Omental fat pad (tissue), 4 donors: ENCODE results near the gene HDX. TPM values are rescaled to one million over a fixed set of nuclear protein-coding genes. Genes with fewer than 3 reads are reported as not detected.
"Not testable (repeated sequence)": the region's sequence is repeated elsewhere in the genome, so short reads cannot be mapped to it uniquely, and the experiment has no call there.

Experiments
- ATAC-seq: fragments of 150-250 bp; one replicate; pipeline ENCODE4 v1.9.1; 2016; ENCODE audit warnings: mild to moderate bottlenecking, moderate library complexity; ENCODE audit not compliant: low FRiP score
- DNase-seq: peaks from one replicate; pipeline ENCODE4 v3.0.0-alpha.2; 2019; ENCODE audit warnings: low spot score
- CTCF ChIP-seq, 3 donors: fragments of 450-650 bp; IDR thresholded peaks; one replicate each; pipeline ENCODE4 v1.5.1; 2016 to 2017; ENCODE audit warnings: antibody characterized with exemption in 3 of 3, mild to moderate bottlenecking in 3 of 3, moderate library complexity in 2 of 3
- small RNA-seq: library from RNA; depleted of rRNA; stranded (forward); fragments of <200 nt; gene quantifications from one replicate; pipeline ENCODE3, GENCODE V24; 2016
- total RNA-seq, 4 donors: library from RNA; depleted of rRNA; stranded (reverse); fragments of >200 nt; gene quantifications; one replicate each; pipeline ENCODE4 v1.1.0, GENCODE V29; 2016

Gene HDX
- total RNA-seq, 4 donors from 2014 or later: 5.3 to 13.2 (median 9.2) TPM

- DNase-seq (no peak), ATAC-seq (no peak)
- TF ChIP-seq CTCF (IDR thresholded peaks at IDR 0.05): no peak
Measured at GRCh38 chrX:84318661-84319060, 183.6 kb downstream of the HDX start.

GRCh38 chrX:84315946-84316345, 186.3 kb downstream of the HDX start:
- not testable (repeated sequence) for DNase-seq, ATAC-seq

Small RNA genes lying within 50 kb of the gene (small RNA-seq; reads per million reads assigned to genes)
- not detected for gene AL450471.1
